ENCODE data around the gene BEST2.

The BEST2 gene

GRCh38 chr19:12802267-12803106 is 50.9 kb downstream of the BEST2 start:
- DNase-seq = no peak

GRCh38 chr19:12804051-12804450 is 52.5 kb downstream of the BEST2 start:
- DNase-seq = no peak

- DNase-seq = peak; percentile 87
Observed at GRCh38 chr19:12806242-12807081, 54.9 kb downstream of the BEST2 start, which contains the start of gene RNASEH2A. Gene RNASEH2A (plus strand): TSS chr19:12806584. CDS start chr19:12806674, 90 bp downstream.

Data from fibroblast of upper back skin (primary cell).